GM18499 (cell line): ENCODE data around the gene POLN.

Experiments
- ATAC-seq: cut with Tn5 transposase; IDR thresholded peaks from one replicate; pipeline ENCODE4 v1.9.1; 2021; ENCODE audit warnings: moderate number of reproducible peaks; ENCODE audit not compliant: insufficient read depth, unreplicated experiment

The POLN gene

DNA sequence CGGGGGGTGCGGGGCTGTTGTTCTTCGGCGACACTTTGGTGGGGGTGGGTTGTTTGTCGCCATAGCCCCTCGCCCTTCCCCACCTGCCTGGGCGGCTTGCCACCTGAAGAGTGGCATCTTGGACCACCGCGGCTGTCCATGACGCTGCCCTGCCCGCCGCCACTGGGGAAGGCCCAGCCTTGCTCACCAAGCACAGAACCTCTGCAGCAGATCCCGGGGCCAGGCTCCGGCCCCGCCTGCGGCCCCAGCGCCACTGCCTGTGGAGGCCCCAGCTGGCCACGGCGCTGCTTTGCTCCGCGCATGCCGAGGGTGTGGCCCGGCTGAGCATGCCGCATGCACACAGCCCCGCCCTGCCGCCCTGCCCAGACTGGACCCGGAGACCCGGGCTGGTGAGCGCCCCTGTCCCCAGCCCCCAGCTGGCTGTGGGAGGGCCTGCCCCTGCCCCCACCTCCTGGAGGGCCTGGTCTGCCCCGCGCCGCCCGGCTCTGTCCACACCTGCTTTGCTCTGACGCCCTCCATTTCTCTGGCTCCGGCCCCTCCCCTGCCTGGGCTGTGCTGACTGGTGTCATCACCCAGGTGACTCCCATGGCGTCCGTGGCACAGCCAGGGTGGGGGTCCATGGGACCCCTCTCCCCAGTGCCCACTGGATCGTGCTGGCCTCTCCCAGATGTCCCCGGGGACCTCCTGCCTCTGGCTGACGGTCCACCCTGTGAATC, 177.5 kb downstream of the POLN start:
- ATAC-seq: no peak

GRCh38 chr4:2063557-2064275, 178.2 kb downstream of the POLN start:
- no peak for ATAC-seq

DNA sequence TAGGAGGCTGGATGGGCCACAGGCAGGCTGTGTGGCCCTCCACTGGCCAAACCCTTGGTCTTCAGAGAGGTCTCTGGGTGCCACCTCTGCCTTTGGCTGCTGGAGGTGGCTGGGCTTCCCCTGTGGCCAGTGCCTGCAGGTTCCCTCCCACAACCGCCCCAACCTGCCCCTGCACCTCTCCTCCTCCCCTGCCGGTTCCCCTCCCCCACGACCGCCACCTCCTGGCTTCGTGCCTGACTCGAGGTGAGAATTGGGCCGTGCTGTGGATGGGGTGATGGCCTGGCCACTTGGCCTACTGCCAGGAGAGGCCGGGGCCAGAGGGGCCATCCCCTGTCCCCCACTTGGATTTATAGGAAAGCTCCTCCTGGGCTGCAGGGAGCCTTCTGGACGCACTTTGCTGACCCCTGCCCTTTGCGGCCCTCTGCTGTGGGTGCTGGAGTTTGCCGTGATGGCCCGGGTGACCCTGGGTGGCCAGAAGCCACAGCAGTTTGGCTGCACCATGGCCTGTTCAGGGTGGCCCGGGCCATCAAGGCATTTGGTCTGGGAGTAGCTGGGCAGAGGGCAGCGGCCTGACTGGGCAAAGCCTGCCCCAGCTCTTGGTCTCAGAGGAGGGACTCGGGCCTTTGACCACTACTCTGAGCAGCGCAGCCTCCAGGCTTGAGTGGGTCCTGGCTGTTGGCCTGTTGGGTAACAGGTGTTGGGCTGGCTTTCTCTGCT, 179.0 kb downstream of the POLN start:
- ATAC-seq: no peak

DNA sequence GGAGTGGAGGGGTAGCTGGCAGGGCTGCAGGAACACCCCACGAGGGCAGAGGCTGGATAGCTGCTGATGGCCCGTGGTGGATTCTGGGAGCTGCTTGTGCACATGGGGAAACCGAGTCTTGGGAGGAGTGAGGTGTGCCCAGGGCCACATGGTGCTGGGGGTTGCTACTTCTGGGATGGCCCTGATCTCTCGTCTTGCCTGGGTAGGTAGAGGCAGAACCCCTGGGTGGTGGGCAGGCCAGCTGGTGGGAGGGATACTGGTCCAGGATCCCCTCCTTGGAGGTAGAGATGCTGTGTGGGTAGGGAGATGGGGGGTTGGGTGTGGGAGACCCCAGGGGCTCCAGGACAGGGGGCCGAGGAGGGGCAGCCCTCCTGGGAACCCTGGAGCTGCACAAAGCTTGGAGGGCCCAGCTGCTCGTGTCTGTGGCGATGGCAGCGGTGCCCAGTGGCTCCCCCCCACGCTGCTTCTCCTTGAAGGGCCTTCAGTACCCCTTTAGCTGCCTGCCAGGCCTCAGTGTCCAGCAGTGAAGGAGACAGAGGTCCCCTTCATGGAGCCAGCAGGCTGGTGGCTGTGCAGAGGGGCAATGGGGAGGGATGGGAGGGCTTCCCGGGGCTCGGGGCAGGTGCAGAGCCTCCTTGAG, 179.6 kb downstream of the POLN start:
- ATAC-seq: no peak

DNA sequence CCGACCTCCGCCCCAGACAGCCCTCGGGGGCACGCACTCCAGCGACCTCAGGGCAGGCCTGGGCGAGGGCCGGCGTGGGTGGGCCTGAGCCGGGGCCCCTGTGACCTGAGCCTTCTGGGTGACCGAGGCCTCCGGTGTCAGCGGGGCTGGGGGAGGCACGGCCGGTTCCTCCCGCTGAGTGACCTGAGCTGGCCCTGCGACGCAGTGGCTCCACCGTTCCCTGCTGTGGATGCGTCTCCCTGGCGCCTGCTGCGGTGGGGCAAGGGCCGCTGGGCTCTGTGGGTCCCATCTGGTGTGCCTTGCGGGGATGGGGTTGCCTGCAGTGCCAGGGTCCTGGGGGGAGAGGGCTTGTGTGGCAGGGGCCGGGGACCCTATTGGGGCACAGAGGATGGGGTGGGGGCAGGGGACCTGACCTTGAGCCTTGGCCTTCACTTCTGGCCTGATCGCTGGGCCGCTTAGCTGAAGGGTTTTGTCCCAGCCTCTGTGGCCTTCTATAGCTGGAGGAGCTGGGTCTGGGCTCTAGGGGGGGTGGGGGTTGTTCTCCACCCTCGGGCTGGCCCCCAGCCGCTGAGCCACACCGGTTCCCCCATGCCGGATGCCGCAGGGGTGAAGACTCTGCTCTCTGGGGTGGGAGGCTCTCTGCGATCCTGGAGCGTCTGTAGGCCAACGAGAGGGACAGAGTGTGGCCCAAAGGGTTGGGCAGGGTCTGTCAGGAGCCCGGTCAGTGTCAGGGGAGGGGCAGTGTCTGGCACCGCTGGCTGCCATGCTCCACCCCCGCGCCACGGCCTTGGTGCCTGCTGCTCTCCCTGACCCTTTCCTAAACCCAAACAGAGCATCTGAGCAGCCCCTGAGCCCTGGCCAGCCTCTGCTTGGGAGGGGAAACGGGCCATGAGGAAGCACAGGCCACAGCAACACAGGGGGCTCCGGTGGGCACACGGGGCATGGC, 180.5 kb downstream of the POLN start:
- ATAC-seq: no peak

DNA sequence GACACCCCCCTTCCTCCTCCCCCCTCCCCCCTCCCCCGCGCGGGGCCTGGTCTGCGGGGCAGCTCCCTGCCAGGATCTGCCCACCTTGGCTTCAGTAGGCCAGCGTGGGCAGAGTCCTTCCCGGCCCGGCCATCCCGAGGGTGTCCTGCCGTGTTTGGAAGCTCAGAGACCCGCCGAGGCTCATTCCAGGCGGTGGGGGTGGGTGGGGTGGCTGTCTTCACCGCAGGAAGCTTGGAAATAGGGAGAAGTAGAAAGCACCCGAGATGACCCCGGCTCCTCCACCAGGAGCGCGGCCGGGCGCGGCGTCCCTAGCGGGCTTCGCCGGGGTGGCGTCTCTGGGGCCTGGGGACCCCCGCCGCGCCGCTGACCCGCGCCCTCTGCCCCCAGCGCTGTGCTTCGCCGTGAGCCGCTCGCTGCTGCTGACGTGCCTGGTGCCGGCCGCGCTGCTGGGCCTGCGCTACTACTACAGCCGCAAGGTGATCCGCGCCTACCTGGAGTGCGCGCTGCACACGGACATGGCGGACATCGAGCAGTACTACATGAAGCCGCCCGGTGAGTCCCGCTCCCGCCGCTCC, 181.2 kb downstream of the POLN start:
- no peak for ATAC-seq

- no peak for ATAC-seq
These were observed 182.0 kb downstream of the POLN start for GRCh38 chr4:2059726-2060602.

DNA sequence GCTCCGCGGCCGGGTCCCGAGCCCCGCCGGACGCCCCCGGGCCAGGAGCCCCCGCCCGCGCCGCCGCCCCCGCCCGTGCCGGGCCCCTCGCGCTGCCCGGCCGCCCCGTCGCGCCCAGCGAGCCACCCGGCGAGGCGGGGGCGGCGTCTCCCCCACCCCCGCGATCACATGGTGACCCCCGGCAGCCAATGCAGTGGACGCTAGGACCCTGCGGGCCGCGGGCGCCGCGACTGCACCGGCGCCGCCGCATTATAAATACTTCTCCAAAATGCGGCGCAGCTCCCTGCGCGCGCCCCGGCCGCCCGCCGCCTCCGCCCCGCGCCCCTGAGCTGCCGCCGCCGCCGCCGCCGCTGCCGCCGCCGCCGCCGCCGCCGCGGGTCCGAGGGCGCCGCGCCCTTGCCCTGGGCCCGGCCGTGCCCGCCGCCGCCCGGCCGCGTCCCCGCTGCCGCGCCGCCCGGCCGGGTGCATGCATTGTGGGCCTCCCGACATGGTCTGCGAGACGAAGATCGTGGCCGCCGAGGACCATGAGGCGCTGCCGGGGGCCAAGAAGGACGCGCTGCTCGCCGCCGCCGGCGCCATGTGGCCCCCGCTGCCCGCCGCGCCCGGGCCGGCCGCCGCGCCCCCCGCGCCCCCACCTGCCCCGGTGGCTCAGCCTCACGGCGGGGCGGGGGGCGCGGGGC, 182.7 kb downstream of the POLN start, which contains the start of gene NAT8L:
NAT8L (plus strand) TSS at position 282 of the 680 bp plus-strand sequence; CDS start at position 467, 185 bp downstream.
- ATAC-seq: no peak

DNA sequence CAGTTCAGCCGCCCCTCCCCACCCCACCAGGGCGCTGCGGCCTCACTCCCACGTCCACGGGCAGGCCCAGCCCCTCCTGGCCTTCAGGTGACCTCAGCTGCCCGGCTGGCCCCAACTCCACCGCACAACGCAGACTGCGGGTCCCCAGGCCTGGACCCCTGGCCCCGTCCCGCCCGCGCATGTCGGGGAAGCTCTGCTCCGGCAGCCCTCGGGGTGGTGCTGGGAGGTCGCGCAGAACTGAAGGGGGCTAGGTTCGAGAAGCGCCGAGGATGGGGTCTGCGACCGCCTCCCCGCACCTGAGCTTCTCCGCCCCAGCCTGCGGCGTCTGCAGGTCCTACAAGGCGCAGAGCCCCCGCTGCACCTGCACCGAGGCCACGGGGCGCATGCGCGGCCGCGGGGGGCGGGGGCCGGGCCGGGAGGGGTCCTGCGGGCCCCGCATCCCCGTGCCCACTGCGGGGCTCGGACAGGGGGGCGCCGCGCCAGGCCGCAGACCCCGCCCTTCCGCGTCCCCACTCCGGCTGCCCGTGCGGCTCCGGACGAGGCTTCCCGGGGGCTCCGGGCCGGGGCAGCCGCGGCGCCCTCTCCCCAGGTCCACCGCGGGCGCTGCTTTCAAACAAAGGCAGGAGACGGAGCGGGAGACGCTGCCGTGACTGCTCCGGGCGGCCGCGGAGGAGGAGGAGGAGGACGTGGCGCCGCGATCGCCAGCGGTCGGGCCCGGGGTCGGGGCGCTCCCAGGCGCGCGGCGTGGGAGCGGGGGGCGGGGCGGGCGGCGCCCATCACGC, 183.5 kb downstream of the POLN start:
- no peak for ATAC-seq

DNA sequence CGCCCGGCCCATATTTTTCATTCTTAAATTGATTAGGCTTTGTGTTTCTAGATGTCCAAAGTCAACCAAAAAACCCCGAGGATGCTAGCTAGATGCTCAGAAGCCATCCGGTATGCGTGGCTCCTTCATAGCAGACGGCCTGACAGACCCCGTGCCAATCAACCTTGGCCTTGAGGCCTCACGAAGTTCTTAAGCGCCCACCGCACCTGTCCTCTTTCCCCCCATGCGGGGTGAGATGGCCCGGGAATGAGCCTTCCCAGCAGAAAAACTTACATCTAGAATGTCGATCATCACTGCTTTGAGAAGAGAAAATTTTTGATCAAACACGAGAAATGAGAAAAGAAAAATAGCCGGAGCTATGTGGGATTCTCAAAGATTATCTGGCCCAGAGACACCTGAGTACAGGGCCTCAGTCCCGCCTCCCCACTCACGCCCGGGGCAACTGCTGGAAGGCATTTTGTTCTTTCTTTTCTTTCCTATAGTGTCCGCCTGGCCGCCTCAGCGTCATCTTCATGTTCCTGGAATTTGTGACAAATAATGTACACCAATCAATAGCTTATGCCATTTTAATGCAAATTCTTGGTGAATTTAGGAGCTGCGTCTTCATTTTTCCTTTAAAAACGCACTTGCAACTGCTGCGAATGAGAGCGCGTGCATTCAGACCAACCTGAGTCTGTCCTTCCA, 184.4 kb downstream of the POLN start:
- no peak for ATAC-seq

DNA sequence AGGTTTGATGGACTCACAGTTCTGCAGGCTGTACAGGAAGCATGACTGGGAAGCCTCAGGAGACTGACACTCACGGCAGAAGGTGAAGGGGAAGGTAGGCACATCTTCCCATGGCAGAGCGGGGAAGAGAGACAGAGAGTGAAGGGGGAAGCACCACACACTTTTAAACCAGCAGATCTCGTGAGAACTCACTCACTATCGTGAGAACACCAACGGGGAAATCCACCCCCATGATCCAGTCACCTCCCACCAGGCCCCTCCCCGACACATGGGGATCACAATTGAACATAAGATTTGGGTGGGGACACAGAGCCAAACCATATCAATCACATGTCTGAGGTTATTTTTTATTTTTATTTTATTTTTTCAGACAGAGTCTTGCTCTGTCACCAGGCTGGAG, 187.7 kb downstream of the POLN start:
- ATAC-seq: no peak

DNA sequence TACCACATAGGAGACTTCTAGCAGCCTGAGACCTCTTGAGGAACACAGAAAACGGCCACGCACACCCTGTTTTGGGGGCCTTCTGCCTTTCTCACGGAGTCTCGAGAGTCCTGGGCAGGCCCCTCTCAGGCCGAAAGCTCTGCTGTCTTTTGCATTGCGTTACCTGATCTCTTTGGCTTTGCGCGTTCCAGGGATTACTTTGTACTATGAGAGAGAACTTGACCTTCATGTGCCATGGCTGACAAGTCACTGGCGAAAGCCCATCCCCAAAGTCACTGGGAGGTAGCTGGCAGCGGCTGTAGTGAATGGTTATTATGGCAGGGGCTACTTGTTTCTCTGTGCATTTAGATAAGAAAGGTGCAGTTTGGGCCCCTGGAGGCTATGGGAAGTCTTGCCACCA, 190.8 kb downstream of the POLN start:
- ATAC-seq: no peak

DNA sequence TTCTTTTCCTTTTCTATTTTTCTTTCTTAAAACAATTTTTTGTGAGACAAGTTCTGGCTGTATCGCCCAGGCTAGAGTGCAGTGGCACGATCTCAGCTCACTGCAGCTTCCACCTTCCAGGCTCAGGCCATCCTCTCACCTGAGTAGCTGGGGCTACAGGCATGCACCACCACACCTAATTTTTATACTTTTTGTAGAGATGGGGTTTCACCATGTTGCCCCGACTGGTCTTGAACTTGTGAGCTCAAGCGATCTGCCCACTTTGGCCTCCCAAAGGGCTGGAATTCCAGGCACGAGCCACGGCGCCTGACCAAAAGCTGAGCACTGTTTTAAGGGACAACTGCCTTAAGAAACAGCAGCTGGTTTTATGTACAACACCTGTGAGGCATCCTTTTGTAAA, 192.1 kb downstream of the POLN start:
- no peak for ATAC-seq

DNA sequence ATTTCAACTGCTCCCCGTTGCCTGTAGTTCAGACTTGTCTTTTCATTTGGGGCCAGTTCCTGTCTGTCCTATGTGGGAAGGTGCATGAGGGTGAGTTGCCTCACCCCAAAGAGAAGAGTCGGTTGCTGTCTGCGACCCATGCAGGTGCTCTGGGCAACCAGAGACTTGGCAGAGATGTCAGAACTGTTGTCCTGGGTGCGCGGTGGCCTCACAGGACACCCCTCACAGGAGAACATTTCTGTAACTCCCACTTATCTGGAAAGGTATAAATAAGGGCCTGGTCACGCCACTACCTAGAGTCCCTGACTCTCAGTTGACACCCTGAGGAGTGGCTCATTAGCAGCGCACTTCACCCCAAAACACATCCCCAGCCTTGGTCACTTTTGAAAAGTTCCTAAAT, 192.5 kb downstream of the POLN start:
- no peak for ATAC-seq

DNA sequence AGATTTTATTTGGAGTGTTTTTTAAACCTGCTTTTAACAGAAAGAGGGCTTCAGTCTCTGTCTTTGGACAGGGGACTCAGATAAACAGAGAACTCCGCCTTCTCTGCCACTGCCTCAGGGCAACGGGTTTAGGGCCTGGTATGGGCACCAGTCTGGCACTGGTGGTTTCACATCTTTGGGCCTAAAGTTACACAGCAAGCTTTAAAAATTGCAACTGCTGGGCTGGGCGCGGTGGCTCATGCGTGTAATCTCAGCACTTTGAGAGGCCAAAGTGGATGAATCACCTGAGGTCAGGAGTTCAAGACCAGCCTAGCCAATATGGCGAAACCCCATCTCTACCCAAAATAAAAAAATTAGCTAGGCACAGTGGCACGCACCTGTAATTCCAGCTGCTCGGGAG, 193.1 kb downstream of the POLN start:
- no peak for ATAC-seq

- no peak for ATAC-seq
These were observed 193.9 kb downstream of the POLN start for GRCh38 chr4:2047781-2048581.
